Middle frontal gyrus (tissue), 1 donor: ENCODE data around the gene MROH7.
"Not testable (repeated sequence)": the region's sequence is repeated elsewhere in the genome, so short reads cannot be mapped to it uniquely, and the experiment has no call there.

Experiments
- DNase-seq: peaks from one replicate; pipeline ENCODE4 v3.0.0-alpha.2; 2015; ENCODE audit warnings: low spot score; ENCODE audit errors: extremely low spot score

MROH7 gene

DNA sequence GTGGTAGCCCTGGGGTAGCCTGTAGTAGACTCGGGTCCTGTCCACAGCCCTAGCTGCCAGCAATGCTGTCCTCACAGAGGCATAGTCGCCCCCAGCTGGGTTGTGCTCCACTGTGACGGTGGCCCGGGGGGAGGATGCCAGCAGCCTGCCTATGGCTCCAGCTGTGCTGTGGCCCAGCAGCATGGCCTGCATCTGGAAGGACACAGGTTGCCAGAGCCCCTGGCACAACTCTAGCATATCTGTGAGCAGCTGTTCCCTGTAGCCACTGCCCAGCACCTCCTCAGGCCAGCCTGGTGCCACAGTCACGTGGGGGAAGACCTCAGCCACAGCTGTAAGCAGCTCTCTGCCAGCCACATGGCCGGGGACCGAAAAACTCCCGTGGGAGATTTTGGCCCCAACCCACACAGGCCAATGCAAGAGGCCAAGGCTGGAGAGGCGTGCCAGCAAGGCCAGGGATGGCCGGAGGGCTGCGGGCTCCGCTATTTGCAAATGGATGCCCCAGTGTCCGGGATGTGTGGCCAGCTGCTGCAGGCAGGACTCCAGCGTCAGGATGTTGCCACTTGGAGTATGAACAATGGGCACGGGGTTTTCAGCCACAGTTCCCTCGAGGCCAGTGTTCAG, 32.2 kb upstream of the MROH7 start:
- DNase-seq: no peak

- DNase-seq: no peak
Measured at GRCh38 chr1:54610048-54610447, 31.5 kb upstream of the MROH7 start.

DNA sequence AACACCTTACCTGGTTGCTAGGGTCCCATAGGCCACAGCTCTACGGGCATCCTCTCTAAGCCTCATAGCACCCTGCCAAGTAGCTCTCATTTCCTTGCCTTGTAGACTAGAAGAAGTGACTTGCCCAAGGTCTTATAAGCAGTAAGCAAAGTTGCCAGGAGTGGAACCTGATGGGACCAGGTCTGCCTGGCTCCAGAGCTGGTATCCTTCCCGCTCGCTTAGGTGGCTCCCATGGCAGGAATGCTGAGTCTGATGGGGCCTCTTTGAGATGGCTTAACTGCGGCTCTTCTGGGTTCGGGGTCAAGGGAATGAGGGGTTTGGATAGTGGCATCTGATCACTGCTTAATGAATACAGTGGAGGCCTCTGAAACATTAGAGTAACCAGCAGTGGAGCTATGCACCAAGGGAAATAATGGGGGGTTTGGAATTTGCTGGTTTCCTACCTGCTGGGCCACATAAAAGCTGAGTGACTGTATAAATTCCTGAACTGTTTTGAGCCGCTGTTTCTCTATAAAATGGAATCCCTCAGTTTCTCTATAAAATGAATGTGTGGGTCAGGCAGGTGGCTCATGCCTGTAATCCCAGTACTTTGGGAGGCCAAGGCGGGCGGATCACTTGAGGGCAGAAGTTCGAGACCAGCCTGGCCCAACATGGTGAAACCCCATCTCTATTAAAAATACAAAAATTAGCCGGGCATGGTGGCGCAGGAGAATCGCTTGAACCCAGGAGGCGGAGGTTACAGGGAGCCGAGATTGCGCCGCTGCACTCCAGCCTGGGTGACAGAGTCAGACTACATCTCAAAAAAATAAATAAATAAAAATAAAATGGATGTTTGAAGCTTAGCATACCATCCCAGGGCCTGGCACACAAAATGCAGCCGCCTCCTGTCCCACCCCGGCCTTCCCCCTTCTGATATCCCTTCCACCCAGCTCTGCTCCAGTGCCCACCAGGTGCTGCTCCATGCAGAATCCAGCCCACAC, 30.7 kb upstream of the MROH7 start:
- DNase-seq: no peak

- DNase-seq: no peak
Measured at GRCh38 chr1:54611621-54612020, 30.0 kb upstream of the MROH7 start.

DNA sequence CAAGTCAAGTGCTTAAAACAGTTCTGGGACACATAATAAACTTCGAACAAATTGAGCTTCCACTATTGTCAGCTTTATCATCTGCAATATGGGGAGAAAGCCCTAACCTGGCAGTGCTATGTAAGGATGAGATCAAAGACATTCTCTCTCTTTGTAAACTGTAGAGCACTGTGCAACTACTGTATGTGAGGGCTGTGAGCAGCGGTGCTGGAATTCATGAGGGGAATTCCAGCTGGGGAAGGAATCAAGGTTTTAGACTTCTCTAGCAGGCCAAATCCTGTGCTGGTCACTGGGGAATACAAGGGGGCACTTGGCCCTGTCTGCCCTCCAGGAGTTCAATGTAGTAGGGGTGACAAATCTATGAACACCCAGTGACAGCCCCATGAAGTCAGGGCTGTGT, 27.6 kb upstream of the MROH7 start:
- no peak for DNase-seq

GRCh38 chr1:54614563-54614962, 27.0 kb upstream of the MROH7 start:
- no peak for DNase-seq

DNA sequence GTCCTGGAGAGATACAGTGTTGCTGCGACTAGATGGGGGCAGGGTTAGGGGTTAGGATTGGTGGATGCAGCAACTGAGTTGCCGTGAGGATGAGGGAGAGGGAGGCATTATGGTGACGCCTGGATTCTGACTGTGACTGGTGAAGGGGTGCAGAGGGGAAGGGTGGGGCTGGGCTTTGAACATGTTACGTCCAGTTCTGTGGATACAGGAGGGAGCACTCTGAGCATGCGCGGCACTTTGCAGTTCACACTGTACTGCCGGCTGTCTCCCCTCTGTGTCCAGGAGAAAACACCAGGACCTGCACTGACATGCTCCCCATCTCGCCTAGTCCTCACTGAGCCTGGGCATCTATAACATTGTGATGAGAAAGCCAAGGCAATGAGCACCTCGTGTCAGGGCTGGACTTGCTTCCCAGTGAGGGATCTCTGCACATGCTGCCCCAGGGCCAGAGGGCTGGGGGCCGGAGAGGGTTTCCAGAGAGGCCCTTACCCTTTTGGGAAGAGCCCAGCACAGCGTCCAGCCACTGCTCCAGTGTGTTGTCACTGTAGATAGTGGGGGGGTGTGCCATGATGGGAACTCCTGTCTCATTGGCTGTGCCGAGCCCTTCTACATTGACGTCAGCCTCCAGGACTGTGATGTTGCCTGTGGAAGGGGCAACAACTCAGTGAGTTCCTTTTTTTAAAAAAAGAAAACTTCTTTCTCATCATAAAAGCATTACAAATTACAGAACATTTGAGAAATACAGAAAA, 25.9 kb upstream of the MROH7 start:
- no peak for DNase-seq

GRCh38 chr1:54619749-54620148, 21.8 kb upstream of the MROH7 start:
- no peak for DNase-seq

- no peak for DNase-seq
Measured at GRCh38 chr1:54623216-54624007, 18.2 kb upstream of the MROH7 start, which contains the start of gene FAM151A. Gene FAM151A, minus strand, starts transcription at chr1:54623525. Its CDS starts 130 bp downstream, at chr1:54623395.

- DNase-seq: no peak
Measured at GRCh38 chr1:54624466-54625464, 16.8 kb upstream of the MROH7 start.

DNA sequence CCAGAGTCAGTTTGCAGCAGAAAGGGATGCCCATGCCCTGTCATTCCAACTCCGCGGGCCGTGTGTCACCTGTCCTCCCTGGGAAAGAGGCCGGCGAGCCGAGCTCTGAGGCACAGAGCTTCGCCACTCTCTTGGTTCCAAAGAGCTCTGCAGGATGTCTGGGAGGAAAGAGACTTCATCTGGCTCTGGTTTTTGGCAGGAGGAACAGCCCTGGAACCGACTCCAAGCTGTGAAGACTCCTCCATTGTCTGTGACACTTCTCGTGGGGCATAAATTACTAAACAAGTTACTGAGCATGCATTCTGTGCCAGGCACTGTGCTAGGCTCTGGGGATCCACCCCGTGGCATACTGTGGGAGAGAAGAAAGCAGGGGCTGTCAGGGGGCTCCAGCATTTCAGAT, 14.4 kb upstream of the MROH7 start:
- no peak for DNase-seq

GRCh38 chr1:54635804-54636203, 5.8 kb upstream of the MROH7 start:
- not testable (repeated sequence) for DNase-seq

DNA sequence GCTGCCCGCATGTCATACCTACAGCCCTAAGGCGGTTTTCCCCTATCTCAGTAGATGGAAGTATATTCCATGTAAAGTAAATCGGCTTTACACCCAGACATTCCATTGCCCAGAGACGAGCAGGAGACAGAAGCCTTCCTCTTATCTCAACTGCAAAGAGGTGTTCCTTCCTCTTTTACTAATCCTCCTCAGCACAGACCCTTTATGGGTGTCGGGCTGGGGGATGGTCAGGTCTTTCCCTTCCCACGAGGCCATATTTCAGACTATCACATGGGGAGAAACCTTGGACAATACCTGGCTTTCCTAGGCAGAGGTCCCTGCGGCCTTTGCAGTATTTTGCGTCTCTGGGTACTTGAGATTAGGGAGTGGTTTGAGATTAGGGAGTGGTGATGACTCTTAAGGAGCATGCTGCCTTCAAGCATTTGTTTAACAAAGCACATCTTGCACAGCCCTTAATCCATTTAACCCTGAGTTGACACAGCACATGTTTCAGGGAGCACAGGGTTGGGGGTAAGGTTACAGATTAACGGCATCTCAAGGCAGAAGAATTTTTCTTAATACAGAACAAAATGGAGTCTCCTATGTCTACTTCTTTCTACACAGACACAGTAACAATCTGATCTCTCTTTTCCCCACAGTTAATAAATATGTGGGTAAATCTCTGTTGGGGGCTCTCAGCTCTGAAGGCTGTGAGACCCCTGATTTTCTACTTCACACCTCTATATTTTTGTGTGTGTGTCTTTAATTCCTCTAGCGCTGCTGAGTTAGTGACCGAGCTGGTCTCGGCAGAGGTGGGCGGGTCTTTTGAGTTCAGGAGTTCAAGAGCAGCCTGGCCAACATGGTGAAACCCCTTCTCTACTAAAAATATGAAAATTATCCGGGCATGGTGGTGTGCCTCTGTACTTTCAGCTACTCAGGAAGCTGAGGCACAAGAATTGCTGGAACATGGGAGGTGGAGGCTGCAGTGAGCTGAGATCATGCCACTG, 4.8 kb upstream of the MROH7 start:
- not testable (repeated sequence) for DNase-seq

- no peak for DNase-seq
Measured at GRCh38 chr1:54640361-54640760, 1.2 kb upstream of the MROH7 start.

DNA sequence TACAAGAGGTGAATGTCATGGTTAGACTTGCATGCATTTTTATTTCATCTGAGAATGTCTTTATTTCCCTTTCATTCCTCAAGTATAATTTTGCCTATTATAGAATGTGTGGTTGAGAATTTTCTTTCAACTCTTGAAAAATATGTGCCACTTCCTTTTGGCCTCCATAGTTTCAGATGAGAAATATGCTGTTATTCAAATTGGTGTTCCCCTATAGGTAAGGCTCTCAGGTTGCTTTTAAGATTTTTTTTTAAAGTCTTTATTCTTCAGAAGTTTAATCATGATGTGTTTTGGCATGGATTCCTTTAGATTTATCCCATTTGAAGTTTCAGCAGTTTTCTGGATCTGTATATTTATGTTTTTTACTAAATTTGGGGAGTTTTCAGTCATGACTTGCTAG, 2.1 kb downstream of the MROH7 start:
- no peak for DNase-seq

- no peak for DNase-seq
Measured at GRCh38 chr1:54645806-54646676, 4.5 kb downstream of the MROH7 start.

DNA sequence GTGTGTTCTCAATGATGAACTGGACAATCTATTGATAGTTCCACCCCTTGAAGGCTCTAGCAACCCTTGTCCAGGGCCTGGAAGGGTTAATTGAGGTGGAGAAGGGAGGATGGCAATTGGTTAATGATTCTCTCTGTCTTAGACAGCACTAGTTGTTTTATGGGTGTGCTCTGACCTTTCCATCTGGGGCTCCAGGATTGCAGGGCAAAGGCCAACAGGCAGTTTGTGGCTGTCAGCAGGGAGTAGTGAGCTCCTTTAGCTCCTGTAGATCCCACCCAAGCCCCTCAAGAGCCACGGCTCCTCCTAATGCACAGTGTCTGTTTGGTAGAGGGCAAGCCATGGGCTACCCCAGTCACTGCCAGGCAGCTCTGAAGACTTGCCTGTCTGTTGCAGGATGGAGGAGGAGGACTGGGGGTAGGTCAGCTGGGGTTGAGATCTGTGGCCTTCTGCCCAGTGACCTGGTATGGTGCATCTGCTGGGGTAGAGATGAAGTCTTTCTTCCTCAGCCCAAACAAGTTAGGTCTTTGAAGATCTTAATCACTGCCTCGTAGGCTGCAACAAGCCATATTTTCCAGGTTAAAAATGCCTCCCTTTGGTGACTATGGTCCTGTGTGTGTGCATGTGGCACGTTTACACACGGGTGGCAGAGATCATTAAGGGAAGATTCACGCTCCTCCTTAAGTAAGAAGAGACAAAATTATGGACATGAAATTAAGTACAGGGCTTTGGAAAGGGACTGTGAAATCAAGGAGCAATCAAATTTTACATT, 7.7 kb downstream of the MROH7 start:
- no peak for DNase-seq
